GM13977 (cell line): ENCODE measurements around the gene STK11IP.

Source experiments
- DNase-seq: peaks from one replicate; pipeline ENCODE4 v3.0.0; 2012; ENCODE audit warnings: low spot score
- in situ Hi-C: fragments of 300-500 bp; cut with MboI; formaldehyde crosslinking; loops from one replicate; pipeline ENCODE4 v1.12.0; 2022; ENCODE audit warnings: low sequenced_read_pairs, low pct_unique_long_range_greater_than_20kb, mixed read lengths, inconsistent platforms; ENCODE audit not compliant: unreplicated experiment
- TF ChIP-seq, protein P1 (sequence below): IDR thresholded peaks from 2 replicates; pipeline ENCODE4 v1.5.1; 2012; ENCODE audit warnings: mild to moderate bottlenecking, control low read depth; ENCODE audit not compliant: insufficient read depth; ENCODE audit errors: extremely low read depth, missing control alignments

STK11IP gene

DNA sequence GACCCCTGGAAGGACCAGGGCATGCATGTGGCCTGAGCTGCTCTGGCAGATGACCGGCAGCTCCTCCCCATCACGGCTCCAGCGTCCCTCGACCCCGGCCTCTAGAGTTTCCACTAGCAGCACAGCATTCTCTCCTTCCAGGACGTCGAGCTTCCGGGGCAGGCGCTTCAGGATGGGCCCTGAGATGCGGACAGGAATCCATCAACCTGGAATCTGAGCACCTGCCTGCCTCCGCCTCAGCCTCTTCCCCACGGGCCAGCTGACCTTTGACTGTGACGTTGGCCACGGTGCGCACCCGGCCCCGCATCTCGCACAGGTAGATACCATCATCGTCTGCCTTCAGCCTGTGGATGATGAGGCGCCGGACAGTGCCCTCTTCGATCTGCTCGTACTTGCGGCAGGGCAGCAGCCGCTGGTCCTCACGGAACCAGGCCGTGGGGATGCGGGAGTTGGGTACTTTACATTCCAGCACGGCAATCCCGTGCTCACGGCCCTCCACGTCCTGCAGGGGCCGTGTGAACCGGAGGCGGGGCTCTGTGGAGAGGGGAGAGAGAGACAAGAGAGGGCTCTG is 29.8 kb upstream of the STK11IP start:
- in situ Hi-C loops = no loop called here
- TF ChIP-seq, protein P1, sequence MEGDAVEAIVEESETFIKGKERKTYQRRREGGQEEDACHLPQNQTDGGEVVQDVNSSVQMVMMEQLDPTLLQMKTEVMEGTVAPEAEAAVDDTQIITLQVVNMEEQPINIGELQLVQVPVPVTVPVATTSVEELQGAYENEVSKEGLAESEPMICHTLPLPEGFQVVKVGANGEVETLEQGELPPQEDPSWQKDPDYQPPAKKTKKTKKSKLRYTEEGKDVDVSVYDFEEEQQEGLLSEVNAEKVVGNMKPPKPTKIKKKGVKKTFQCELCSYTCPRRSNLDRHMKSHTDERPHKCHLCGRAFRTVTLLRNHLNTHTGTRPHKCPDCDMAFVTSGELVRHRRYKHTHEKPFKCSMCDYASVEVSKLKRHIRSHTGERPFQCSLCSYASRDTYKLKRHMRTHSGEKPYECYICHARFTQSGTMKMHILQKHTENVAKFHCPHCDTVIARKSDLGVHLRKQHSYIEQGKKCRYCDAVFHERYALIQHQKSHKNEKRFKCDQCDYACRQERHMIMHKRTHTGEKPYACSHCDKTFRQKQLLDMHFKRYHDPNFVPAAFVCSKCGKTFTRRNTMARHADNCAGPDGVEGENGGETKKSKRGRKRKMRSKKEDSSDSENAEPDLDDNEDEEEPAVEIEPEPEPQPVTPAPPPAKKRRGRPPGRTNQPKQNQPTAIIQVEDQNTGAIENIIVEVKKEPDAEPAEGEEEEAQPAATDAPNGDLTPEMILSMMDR = no peak
- no peak for DNase-seq

DNA sequence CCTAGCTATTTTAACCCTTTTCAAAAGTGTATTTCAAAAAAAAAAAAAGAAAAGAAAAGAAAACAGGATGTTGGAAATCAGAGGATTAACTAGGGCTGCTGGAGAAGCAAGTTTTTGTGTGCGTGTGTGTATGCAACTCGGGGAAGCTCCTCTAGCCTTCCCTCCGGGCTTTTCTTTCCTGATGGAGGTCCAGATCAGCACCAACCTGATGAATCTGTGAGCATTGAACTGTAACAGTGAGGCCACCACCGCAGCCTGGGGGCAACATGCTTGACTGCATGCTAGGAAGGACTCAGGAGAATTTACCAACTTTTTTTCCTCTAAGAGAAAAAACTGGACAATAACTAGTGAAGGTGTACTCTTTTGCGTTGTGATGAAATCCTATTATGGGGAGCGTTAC is 28.6 kb upstream of the STK11IP start:
- no peak for DNase-seq
- TF ChIP-seq, protein P1 = no peak
- in situ Hi-C loops = no loop called here

DNA sequence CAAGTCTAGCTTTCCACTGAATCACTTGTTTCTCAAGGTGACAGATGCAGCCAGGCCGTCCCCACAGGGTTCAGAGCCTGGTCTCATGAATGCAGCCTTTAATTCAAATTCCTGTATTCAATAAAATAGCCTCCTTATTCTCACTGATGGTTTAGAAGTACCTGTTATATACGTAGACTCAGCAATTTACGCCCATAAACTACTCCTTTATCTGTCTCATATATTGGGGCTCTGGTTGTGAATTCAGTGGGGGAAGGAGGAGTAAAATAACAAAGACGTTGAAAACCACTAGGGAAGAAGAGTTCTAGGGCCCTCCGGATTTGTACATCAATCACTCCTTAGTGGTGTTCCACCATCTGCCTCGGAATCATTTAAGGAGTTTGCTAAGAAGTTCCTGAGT is 28.0 kb upstream of the STK11IP start:
- in situ Hi-C loops = no loop called here
- TF ChIP-seq, protein P1 = no peak
- DNase-seq = no peak

DNA sequence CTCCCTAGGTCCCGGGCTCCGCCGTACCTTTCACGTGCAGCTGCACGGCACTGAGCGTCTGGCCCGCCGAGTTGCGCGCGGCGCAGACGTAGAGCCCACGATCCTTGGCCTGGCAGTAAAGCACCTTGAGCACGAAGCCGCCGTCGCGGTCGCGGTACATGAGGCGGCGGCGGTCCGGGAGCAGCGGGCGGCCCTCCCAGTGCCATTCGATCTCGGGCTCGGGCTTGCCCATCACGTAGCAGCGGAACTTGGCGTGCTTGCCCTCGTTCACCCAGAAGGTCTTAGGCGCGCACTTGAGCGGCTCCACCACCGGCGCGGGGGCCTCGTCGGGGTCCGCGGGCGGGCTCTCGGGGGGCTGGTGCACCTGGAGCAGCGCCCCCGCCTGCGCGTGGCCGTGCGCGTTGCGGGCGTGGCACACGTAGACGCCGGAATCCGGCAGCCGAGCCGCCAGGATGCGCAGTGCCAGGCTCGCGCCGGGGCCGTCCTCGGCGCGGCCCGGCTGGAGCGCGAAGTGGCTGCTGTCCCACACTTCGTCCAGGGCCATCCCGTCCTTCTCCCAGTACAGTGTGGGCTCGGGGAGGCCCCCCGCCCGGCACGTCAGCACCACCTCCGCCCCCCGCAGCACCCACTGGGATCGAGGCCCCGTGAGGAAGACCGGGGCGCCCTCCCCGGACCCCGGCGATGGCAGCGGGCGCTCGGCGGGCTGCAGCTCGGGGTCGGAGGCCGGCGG is 27.3 kb upstream of the STK11IP start:
- in situ Hi-C loops = no loop called here
- no peak for DNase-seq
- TF ChIP-seq, protein P1 = no peak

DNA sequence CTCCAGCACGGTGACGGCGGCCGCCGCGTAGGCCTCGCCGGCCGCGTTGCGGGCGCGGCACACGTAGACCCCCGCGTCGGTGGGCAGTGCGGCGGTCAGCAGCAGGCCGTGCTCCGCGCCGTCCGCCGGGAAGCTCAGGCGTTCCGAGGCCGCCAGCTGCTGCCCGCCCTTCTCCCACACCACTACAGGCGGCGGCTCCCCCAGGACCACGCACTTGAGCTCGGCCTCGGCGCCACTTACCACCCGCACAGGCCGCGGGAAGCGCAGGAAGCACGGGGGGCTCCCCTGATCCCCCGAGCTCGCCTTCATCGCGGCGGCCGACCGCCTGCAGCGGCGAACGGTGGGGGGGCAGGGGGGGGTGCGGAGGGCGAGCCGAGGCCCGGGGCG is 26.7 kb upstream of the STK11IP start:
- peak; percentile 47 for DNase-seq
- in situ Hi-C loops = no loop called here
- TF ChIP-seq, protein P1 = no peak

DNA sequence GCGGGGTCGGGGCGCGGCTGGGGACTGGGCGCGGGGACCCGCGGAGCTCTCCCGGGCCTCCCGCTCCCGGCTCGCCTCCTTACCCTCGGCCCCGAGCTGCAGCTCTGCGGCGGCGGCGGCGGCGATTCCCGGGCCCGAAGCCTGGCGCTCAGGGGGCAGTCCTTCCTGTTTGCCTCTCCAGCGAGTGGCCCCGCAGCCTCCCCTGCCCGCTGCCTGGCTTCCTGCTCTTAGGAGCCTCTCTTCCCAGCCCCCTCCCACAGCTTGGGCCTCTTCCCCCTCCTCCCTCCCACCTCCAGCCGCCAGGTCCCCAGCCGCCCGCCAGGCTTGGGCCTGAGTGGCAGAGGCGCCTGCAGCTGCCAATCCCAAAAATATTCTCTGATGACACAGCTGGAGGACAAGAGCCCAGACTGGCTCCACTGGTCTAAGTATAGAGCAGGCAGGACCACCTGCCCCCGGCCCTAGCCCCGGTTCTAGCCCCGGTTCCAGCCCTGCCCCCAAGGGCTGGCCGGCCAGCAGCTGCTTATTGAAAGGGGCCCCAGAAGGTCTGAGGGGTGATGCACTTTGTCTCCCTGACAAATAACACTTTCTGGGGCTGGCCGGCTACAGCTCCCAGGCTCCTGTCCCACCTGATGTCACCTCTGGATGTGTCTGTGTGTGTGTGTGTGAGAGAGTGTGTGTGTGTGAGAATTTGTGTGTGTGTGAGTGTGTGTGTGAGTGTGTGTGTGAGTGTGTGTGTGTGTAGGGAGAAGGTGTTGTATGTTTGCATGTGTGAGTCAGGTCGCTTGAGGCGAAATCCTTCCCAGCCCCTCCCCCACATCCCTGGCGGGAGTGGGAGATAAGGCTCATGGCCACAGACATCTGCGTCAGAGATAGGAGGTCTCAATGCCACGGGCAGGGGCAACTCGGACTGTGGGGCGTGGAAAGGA is 26.1 kb upstream of the STK11IP start, which contains the start of gene OBSL1:
Gene OBSL1, minus strand, starts transcription at position 229 of the 926 bp plus-strand sequence. CDS start 307 bp downstream, outside the sequence.
- DNase-seq = peak; percentile 62
- in situ Hi-C loops = no loop called here
- TF ChIP-seq, protein P1 = no peak
